Ovary (tissue), 3 donors: ENCODE results near the gene MEF2C.

Experiments used
- EP300 ChIP-seq: sonication (generic); formaldehyde crosslinking; IDR thresholded peaks from one replicate; pipeline ENCODE4 v1.6.1; 2017; ENCODE audit warnings: antibody characterized with exemption
- POLR2A ChIP-seq: fragments of 450-650 bp; IDR thresholded peaks from one replicate; pipeline ENCODE4 v1.6.1; 2017; ENCODE audit warnings: antibody characterized with exemption, mild to moderate bottlenecking, moderate library complexity
- TF ChIP-seq, protein P1 (sequence below), 3 donors: fragments of 450-650 bp in 2 of 3; fragments of 200-600 bp in 1 of 3; IDR thresholded peaks; one replicate each; pipeline versions ENCODE4 v1.5.1 to v1.8.0; 2016 to 2022; ENCODE audit warnings: antibody characterized with exemption in 3 of 3, mild to moderate bottlenecking in 1 of 3
- donor health status: DM: no; HTN: no; CAD: no.

DNA sequence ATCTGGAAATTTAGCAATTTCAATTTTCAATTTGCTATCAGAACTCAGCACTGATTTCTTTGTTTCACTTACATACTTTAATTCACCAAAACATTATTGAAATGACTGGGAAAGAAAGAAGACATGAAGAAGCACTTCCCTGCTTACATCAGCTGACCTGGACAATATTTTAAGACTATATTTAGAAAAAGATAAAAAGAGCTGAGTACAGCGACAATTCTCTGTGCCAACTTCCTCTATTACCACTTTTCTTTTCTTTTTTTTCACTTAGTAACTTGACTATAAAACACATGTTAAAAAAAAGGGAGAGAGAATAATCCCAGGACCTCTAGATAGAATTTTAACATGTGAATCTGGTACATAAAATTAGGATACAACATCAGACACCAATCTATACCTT lies 35.6 kb downstream of the MEF2C start:
- TF ChIP-seq EP300: no peak
- TF ChIP-seq, protein P1, sequence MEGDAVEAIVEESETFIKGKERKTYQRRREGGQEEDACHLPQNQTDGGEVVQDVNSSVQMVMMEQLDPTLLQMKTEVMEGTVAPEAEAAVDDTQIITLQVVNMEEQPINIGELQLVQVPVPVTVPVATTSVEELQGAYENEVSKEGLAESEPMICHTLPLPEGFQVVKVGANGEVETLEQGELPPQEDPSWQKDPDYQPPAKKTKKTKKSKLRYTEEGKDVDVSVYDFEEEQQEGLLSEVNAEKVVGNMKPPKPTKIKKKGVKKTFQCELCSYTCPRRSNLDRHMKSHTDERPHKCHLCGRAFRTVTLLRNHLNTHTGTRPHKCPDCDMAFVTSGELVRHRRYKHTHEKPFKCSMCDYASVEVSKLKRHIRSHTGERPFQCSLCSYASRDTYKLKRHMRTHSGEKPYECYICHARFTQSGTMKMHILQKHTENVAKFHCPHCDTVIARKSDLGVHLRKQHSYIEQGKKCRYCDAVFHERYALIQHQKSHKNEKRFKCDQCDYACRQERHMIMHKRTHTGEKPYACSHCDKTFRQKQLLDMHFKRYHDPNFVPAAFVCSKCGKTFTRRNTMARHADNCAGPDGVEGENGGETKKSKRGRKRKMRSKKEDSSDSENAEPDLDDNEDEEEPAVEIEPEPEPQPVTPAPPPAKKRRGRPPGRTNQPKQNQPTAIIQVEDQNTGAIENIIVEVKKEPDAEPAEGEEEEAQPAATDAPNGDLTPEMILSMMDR (IDR thresholded peaks at IDR 0.05): no peak
- TF ChIP-seq POLR2A: no peak
